ENCODE data around the gene IGFL4.
A peak's percentile ranks its signal among the peaks of the same experiment; 100 is the strongest.

IGFL4 gene

GRCh38 chr19:46018729-46019251 is 22.0 kb downstream of the IGFL4 start:
- DNase-seq: no peak

- no peak for DNase-seq
These were observed 22.7 kb downstream of the IGFL4 start for GRCh38 chr19:46017874-46018675.

GRCh38 chr19:46017095-46017429 is 23.7 kb downstream of the IGFL4 start:
- DNase-seq: no peak

- DNase-seq: peak; percentile 88
These were observed 24.2 kb downstream of the IGFL4 start for GRCh38 chr19:46016426-46017094.

GRCh38 chr19:46015687-46016425 is 24.9 kb downstream of the IGFL4 start:
- DNase-seq: peak; percentile 56

GRCh38 chr19:46014941-46015686 is 25.7 kb downstream of the IGFL4 start:
- peak; percentile 79 for DNase-seq

GRCh38 chr19:46014534-46014933 is 26.3 kb downstream of the IGFL4 start:
- no peak for DNase-seq

GRCh38 chr19:46009530-46010510 is 31.0 kb downstream of the IGFL4 start:
- DNase-seq: peak; percentile 73

- no peak for DNase-seq
These were observed 34.4 kb downstream of the IGFL4 start for GRCh38 chr19:46006411-46006810.

GRCh38 chr19:46002678-46003275 is 38.0 kb downstream of the IGFL4 start:
- no peak for DNase-seq

GRCh38 chr19:46000491-46001246 is 40.1 kb downstream of the IGFL4 start:
- peak; percentile 89 for DNase-seq

- peak; percentile 19 for DNase-seq
These were observed 41.1 kb downstream of the IGFL4 start for GRCh38 chr19:45999653-46000121.

GRCh38 chr19:45998834-45999233 is 42.0 kb downstream of the IGFL4 start:
- no peak for DNase-seq

- DNase-seq: no peak
These were observed 43.9 kb downstream of the IGFL4 start for GRCh38 chr19:45996933-45997332.

- DNase-seq: no peak
These were observed 45.0 kb downstream of the IGFL4 start for GRCh38 chr19:45995715-45996385.

- peak; percentile 96 for DNase-seq
These were observed 45.6 kb downstream of the IGFL4 start, which contains the start of gene CCDC61 for GRCh38 chr19:45994998-45995714. Gene CCDC61 (plus strand): TSS chr19:45995467. CDS start chr19:46003019, 7,552 bp downstream.

- DNase-seq: no peak
These were observed 46.3 kb downstream of the IGFL4 start for GRCh38 chr19:45994456-45994997.

GRCh38 chr19:45990113-45990728 is 50.6 kb downstream of the IGFL4 start:
- no peak for DNase-seq

All from CD4-positive, alpha-beta T cell treated with Interleukin-6 for 4 hours (primary cell).